ENCODE results near the gene CLDN16.

GRCh38 chr3:190385731-190386688 lies 2.0 kb upstream of the CLDN16 start:
- no peak for TF ChIP-seq ZFX (CRISPR knock-in tag; IDR thresholded peaks at IDR 0.05)
- TF ChIP-seq PATZ1 (CRISPR knock-in tag; IDR thresholded peaks at IDR 0.05; ENCODE audit: borderline replicate concordance) = no peak
- no peak for TF ChIP-seq MYC (IDR thresholded peaks at IDR 0.05; ENCODE audit: low read depth, low read length)
- TF ChIP-seq MYC (CRISPR knock-in tag; IDR thresholded peaks at IDR 0.05; ENCODE audit: borderline replicate concordance, low read depth) = no peak
- no peak for TF ChIP-seq ZNF277 (CRISPR knock-in tag; IDR thresholded peaks at IDR 0.05; ENCODE audit: borderline replicate concordance)
- no peak for TF ChIP-seq GATAD2B (IDR thresholded peaks at IDR 0.05; ENCODE audit: borderline replicate concordance)
- no peak for TF ChIP-seq HDAC2 (IDR thresholded peaks at IDR 0.05)
